ENCODE measurements around the gene WIPF1. TPM values are rescaled to one million over a fixed set of nuclear protein-coding genes. Genes with fewer than 3 reads are reported as not detected.

The WIPF1 gene
- polyA plus RNA-seq, 1 donor (not counting 4 experiments of a cell fraction or from before 2014, with no cell fraction given): 0.16 TPM

DNA sequence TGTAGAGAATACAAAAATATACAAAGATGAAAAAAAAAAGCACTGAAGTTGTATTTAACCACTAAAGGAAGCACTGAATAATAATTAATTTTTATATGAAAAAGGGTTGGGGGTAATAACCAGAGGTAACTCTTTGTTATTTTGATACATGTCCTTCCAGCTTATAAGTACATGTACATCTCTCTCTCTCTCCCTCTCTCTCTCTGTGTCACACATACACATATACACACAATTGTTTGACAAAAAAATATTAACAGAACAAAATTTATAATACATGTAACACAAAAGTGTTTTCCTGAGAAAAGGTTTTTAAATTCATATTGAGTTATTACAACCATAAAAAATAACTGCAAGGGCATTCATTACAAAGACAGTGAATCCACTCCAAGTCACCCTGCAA, 4.6 kb downstream of the WIPF1 start:
- H3K4me2 ChIP-seq (ENCODE audit: control insufficient read depth, extremely low read depth, insufficient read depth, low read depth, low read length): no peak overlapping the region
- H2AFZ ChIP-seq (ENCODE audit: control insufficient read depth, low read length): no peak overlapping the region
- H3K4me1 ChIP-seq (ENCODE audit: control insufficient read depth, extremely low read depth, insufficient read depth, low read length): peaks cover 9% of the 10 kb centered on the region
- TF ChIP-seq, protein P1, sequence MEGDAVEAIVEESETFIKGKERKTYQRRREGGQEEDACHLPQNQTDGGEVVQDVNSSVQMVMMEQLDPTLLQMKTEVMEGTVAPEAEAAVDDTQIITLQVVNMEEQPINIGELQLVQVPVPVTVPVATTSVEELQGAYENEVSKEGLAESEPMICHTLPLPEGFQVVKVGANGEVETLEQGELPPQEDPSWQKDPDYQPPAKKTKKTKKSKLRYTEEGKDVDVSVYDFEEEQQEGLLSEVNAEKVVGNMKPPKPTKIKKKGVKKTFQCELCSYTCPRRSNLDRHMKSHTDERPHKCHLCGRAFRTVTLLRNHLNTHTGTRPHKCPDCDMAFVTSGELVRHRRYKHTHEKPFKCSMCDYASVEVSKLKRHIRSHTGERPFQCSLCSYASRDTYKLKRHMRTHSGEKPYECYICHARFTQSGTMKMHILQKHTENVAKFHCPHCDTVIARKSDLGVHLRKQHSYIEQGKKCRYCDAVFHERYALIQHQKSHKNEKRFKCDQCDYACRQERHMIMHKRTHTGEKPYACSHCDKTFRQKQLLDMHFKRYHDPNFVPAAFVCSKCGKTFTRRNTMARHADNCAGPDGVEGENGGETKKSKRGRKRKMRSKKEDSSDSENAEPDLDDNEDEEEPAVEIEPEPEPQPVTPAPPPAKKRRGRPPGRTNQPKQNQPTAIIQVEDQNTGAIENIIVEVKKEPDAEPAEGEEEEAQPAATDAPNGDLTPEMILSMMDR (optimal IDR thresholded peaks at IDR 0.05 in 1 of 3, IDR thresholded peaks at IDR 0.05 in 1 of 3, conservative IDR thresholded peaks at IDR 0.05 in 1 of 3; ENCODE audit: extremely low read depth in 1 of 3, insufficient read depth in 2 of 3, low read length in 3 of 3): no peak
- no peak overlapping the region for H3K4me3 ChIP-seq (ENCODE audit: control insufficient read depth in 2 of 3, extremely low read depth in 1 of 3, insufficient read depth in 2 of 3, low read depth in 1 of 3, low read length in 3 of 3)
- H3K9me1 ChIP-seq (ENCODE audit: control insufficient read depth, extremely low read depth, insufficient read depth, low read length): no peaks in the 10 kb centered on the region
- H4K20me1 ChIP-seq (ENCODE audit: control insufficient read depth, extremely low read depth, insufficient read depth, low read length): no peaks in the 10 kb centered on the region
- H3K9ac ChIP-seq (ENCODE audit: control insufficient read depth, extremely low read depth, insufficient read depth, low read length): no peak overlapping the region
- FAIRE-seq: no peak
- H3K27ac ChIP-seq (ENCODE audit: control insufficient read depth, insufficient read depth, low read length): no peak overlapping the region
- no peaks in the 10 kb centered on the region for H3K79me2 ChIP-seq (ENCODE audit: control insufficient read depth, insufficient read depth, low read length)
- H3K27me3 ChIP-seq (ENCODE audit: control insufficient read depth, extremely low read depth, insufficient read depth, low read length): no peaks in the 10 kb centered on the region
- H3K9me3 ChIP-seq (ENCODE audit: control insufficient read depth, low read depth, low read length): no peaks in the 10 kb centered on the region
- dilution Hi-C loops (cut with MboI; ENCODE audit: extremely low pct_ligation_motif_present, low sequenced_read_pairs): no loop called here
- H3K36me3 ChIP-seq (ENCODE audit: control insufficient read depth in 2 of 2, extremely low read depth in 1 of 2, insufficient read depth in 2 of 2, low read length in 2 of 2): no peaks in the 10 kb centered on the region
- DNase-seq (ENCODE audit: low read depth, low spot score): no peak

DNA sequence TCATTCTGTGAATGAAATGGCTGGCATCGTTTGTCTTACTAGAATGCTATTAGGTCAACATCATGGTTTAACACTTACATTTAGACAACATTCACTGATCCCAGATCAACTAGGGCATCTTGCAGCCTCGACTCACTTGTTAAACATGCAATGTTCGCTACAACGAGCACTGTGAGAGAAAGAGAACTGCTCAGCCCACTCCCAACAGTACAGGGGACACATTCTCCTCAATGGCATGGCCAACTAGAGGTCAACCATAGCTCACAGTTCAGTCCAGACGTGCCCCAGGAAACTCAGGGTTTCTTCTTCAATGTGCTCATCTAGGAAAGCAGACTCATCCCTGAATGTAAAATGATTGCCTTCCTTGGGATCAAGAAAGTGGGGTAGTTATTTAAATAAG, 5.9 kb downstream of the WIPF1 start:
- dilution Hi-C loops (cut with MboI; ENCODE audit: extremely low pct_ligation_motif_present, low sequenced_read_pairs): no loop called here
- Histone ChIP-seq H4K20me1 (ENCODE audit: control insufficient read depth, extremely low read depth, insufficient read depth, low read length) (no peaks in the 10 kb centered on the region), H3K27ac (ENCODE audit: control insufficient read depth, insufficient read depth, low read length) (no peak overlapping the region), H3K9ac (ENCODE audit: control insufficient read depth, extremely low read depth, insufficient read depth, low read length) (no peak overlapping the region), H3K4me3 (ENCODE audit: control insufficient read depth in 2 of 3, extremely low read depth in 1 of 3, insufficient read depth in 2 of 3, low read depth in 1 of 3, low read length in 3 of 3) (no peak overlapping the region), H3K4me1 (ENCODE audit: control insufficient read depth, extremely low read depth, insufficient read depth, low read length) (peaks cover 5% of the 10 kb centered on the region), H2AFZ (ENCODE audit: control insufficient read depth, low read length) (no peak overlapping the region), H3K27me3 (ENCODE audit: control insufficient read depth, extremely low read depth, insufficient read depth, low read length) (no peaks in the 10 kb centered on the region), H3K9me1 (ENCODE audit: control insufficient read depth, extremely low read depth, insufficient read depth, low read length) (no peaks in the 10 kb centered on the region), H3K36me3 (ENCODE audit: control insufficient read depth in 2 of 2, extremely low read depth in 1 of 2, insufficient read depth in 2 of 2, low read length in 2 of 2) (no peaks in the 10 kb centered on the region), H3K4me2 (ENCODE audit: control insufficient read depth, extremely low read depth, insufficient read depth, low read depth, low read length) (no peak overlapping the region), H3K9me3 (ENCODE audit: control insufficient read depth, low read depth, low read length) (no peaks in the 10 kb centered on the region), H3K79me2 (ENCODE audit: control insufficient read depth, insufficient read depth, low read length) (no peaks in the 10 kb centered on the region)
- TF ChIP-seq, protein P1 (optimal IDR thresholded peaks at IDR 0.05 in 1 of 3, IDR thresholded peaks at IDR 0.05 in 1 of 3, conservative IDR thresholded peaks at IDR 0.05 in 1 of 3; ENCODE audit: extremely low read depth in 1 of 3, insufficient read depth in 2 of 3, low read length in 3 of 3): no peak
- no peak for TF ChIP-seq EZH2 (IDR thresholded peaks at IDR 0.05; ENCODE audit: low read length)
- no peak for FAIRE-seq
- no peak for DNase-seq (ENCODE audit: low read depth, low spot score)

Data from keratinocyte (primary cell).